Spleen (tissue), 7 donors: ENCODE data around the gene GLDC.

Experiments
- POLR2AphosphoS5 ChIP-seq, 3 donors: sonication (generic); formaldehyde crosslinking; IDR thresholded peaks; one replicate each; pipeline ENCODE4 v1.5.1; 2017; ENCODE audit warnings: antibody characterized with exemption in 3 of 3
- TF ChIP-seq, protein P1 (sequence below), 11 experiments: fragments of 200-600 bp in 7 of 11; fragments of 450-650 bp in 4 of 11; sonication (generic) in 4 of 11; IDR thresholded peaks in 8 of 11; conservative IDR thresholded peaks in 3 of 11; 1 replicate in 7 of 11; 2 replicates in 4 of 11; pipeline versions ENCODE4 v1.4.0 to v1.8.0; 2016 to 2021; ENCODE audit warnings: antibody characterized with exemption in 11 of 11, inconsistent platforms in 4 of 11, mild to moderate bottlenecking in 1 of 11
- donor health status: DM: no; HTN: no; CAD: no; lungs with moderate emphysema.
- donor health status: DM: no; HTN: no; CAD: no.
- donor health status: DM: no; HTN: no; CAD: no.

DNA sequence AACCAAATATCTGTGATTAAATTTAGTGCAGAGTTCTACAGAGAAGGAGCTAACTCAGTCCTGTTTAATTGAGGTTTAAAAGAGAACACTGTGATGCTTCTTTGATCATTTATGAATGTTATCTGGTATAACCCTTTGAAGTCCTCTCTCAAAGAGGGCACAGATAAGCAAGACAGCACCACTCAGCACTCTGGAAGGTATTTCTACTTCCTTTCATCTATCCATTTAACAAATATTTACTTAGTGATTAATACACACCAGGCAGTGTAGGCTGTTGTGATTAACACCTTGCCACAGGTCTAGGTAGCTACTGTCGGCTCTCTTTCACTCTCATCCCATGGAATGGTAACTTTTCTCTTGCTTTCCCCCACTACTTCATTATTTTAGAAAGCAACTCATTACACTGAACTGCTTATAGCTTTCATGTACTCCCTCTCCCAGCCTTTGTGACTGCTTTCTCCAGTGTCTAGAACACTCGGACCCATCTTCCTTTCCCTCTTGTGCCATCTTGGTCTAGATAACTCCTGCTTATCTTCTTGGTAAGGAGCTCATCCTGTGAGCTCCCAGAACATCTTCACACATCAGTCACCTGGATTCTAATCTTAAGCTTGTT lies 54.7 kb downstream of the GLDC start:
- no peak for TF ChIP-seq POLR2AphosphoS5 (IDR thresholded peaks at IDR 0.05)
- TF ChIP-seq, protein P1, sequence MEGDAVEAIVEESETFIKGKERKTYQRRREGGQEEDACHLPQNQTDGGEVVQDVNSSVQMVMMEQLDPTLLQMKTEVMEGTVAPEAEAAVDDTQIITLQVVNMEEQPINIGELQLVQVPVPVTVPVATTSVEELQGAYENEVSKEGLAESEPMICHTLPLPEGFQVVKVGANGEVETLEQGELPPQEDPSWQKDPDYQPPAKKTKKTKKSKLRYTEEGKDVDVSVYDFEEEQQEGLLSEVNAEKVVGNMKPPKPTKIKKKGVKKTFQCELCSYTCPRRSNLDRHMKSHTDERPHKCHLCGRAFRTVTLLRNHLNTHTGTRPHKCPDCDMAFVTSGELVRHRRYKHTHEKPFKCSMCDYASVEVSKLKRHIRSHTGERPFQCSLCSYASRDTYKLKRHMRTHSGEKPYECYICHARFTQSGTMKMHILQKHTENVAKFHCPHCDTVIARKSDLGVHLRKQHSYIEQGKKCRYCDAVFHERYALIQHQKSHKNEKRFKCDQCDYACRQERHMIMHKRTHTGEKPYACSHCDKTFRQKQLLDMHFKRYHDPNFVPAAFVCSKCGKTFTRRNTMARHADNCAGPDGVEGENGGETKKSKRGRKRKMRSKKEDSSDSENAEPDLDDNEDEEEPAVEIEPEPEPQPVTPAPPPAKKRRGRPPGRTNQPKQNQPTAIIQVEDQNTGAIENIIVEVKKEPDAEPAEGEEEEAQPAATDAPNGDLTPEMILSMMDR (IDR thresholded peaks at IDR 0.05 in 8 of 11, conservative IDR thresholded peaks at IDR 0.05 in 3 of 11): no peak
